Measurements from ENCODE around the gene UHRF1.
"Not testable (repeated sequence)": the region's sequence is repeated elsewhere in the genome, so short reads cannot be mapped to it uniquely, and the experiment has no call there.

UHRF1 gene

GRCh38 chr19:4939466-4939865 is 30.2 kb downstream of the UHRF1 start:
- no peak for TF ChIP-seq CTCF (IDR thresholded peaks at IDR 0.05; ENCODE audit: control insufficient read depth, insufficient read depth, low read depth, low read length, missing control alignments)
- DNase-seq (ENCODE audit: low read depth) = no peak
- H3K4me3 ChIP-seq (ENCODE audit: control insufficient read depth, low read depth, low read length) = no peak overlapping the region

GRCh38 chr19:4941638-4942169 is 32.4 kb downstream of the UHRF1 start:
- not testable (repeated sequence) for DNase-seq (ENCODE audit: low read depth); H3K4me3 ChIP-seq (ENCODE audit: control insufficient read depth, low read depth, low read length)

GRCh38 chr19:4950650-4951049 is 41.3 kb downstream of the UHRF1 start:
- not testable (repeated sequence) for H3K4me3 ChIP-seq (ENCODE audit: control insufficient read depth, low read depth, low read length); DNase-seq (ENCODE audit: low read depth)

- H3K4me3 ChIP-seq (ENCODE audit: control insufficient read depth, low read depth, low read length) = no peak overlapping the region
- DNase-seq (ENCODE audit: low read depth) = no peak
- TF ChIP-seq CTCF (IDR thresholded peaks at IDR 0.05; ENCODE audit: control insufficient read depth, insufficient read depth, low read depth, low read length, missing control alignments) = no peak
Measured at GRCh38 chr19:4951656-4952055, 42.4 kb downstream of the UHRF1 start.

GRCh38 chr19:4952945-4953344 is 43.6 kb downstream of the UHRF1 start:
- no peak for DNase-seq (ENCODE audit: low read depth)
- H3K4me3 ChIP-seq (ENCODE audit: control insufficient read depth, low read depth, low read length) = no peak overlapping the region
- TF ChIP-seq CTCF (IDR thresholded peaks at IDR 0.05; ENCODE audit: control insufficient read depth, insufficient read depth, low read depth, low read length, missing control alignments) = no peak

- H3K4me3 ChIP-seq (ENCODE audit: control insufficient read depth, low read depth, low read length); DNase-seq (ENCODE audit: low read depth): not testable (repeated sequence)
Measured at GRCh38 chr19:4954320-4955149, 45.2 kb downstream of the UHRF1 start.

GRCh38 chr19:4955274-4955673 is 46.0 kb downstream of the UHRF1 start:
- DNase-seq (ENCODE audit: low read depth) = no peak
- no peak for TF ChIP-seq CTCF (IDR thresholded peaks at IDR 0.05; ENCODE audit: control insufficient read depth, insufficient read depth, low read depth, low read length, missing control alignments)
- no peak overlapping the region for H3K4me3 ChIP-seq (ENCODE audit: control insufficient read depth, low read depth, low read length)

GRCh38 chr19:4957981-4958380 is 48.7 kb downstream of the UHRF1 start:
- TF ChIP-seq CTCF (IDR thresholded peaks at IDR 0.05; ENCODE audit: control insufficient read depth, insufficient read depth, low read depth, low read length, missing control alignments) = no peak
- H3K4me3 ChIP-seq (ENCODE audit: control insufficient read depth, low read depth, low read length) = no peak overlapping the region
- no peak for DNase-seq (ENCODE audit: low read depth)
